Ishikawa (cell line): ENCODE measurements around the gene ACD.

Source experiments
- EGR1 ChIP-seq: IDR thresholded peaks from 2 replicates; pipeline ENCODE4 v1.6.1; 2012
- NFIC ChIP-seq: IDR thresholded peaks from 2 replicates; pipeline ENCODE4 v1.6.1; 2012
- TAF1 ChIP-seq: IDR thresholded peaks from 2 replicates; pipeline ENCODE4 v1.6.1; 2012; ENCODE audit warnings: low read depth, mild to moderate bottlenecking

DNA sequence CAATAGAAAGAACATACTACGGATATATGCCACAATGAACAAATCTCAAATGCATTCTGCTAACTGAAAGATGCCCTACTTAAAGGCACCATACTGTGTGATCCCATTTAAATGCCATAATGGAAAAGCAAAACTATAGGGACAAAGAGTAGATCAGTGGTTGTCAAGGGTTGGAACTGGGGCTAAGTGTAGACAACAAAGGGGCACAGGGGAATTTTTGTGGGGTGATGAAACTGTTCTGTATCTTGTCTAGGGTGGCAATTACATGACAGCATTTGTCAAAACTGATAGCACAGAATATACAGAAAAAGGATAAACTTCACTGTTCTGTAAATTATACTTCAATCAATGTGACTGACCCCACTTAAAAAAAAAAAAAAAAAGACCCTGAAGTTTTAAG is 41.4 kb upstream of the ACD start:
- no peak for TF ChIP-seq TAF1
- no peak for TF ChIP-seq EGR1
- no peak for TF ChIP-seq NFIC
